G401 (cell line): ENCODE data around the gene TJP1. TPM values are rescaled to one million over a fixed set of nuclear protein-coding genes. Genes with fewer than 3 reads are reported as not detected.

Experiments
- DNase-seq: peaks from one replicate; pipeline ENCODE4 v3.0.0-alpha.2; 2015; ENCODE audit warnings: low spot score
- in situ Hi-C: cut with HindIII; loops from 2 replicates; pipeline ENCODE4 v1.10.0; 2016; ENCODE audit warnings: low sequenced_read_pairs, mixed read lengths
- total RNA-seq: library from RNA; depleted of rRNA; stranded (reverse); fragments of >200 nt; shearing (Covaris generic); gene quantifications from 2 replicates; pipeline ENCODE4 v1.2.3, GENCODE V29; 2014

TJP1 gene
- total RNA-seq, 1 experiment from 2014 or later: 59.5 TPM

GRCh38 chr15:29689287-29689986 lies 132.8 kb downstream of the TJP1 start:
- in situ Hi-C loops: no loop called here
- DNase-seq: no peak

- DNase-seq: no peak
- in situ Hi-C loops: no loop called here
Measured at GRCh38 chr15:29688506-29689286, 133.6 kb downstream of the TJP1 start.

DNA sequence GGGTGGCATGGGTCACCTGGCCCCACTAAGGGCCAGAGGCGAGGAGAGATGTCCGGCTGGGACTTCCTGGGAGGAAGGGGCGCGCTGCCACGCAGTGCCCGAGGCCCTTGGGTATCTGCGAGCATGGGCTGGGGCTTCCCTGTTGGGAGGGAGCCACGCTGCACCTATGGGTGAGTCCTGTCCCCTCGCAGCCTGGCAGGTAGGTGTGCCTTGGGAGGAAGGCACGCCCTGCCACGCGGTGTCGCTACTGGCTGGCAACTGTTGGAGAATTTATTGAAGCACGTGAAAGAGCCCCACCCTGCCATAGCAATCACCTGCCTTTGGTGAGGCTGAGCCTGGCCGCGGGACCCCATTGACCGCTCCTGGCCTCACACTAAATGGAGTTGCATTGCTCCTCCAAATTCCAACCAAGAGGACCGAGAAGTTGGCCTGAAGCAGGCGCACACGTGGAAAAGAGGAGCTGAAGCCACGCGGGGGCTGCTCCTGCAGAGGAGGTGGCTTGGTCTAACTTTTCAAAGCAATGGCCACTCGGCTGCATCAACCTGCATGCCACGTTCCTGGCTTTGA lies 134.2 kb downstream of the TJP1 start:
- DNase-seq: no peak
- in situ Hi-C loops: no loop called here

- no peak for DNase-seq
- in situ Hi-C loops: no loop called here
Measured at GRCh38 chr15:29687204-29687815, 135.0 kb downstream of the TJP1 start.

DNA sequence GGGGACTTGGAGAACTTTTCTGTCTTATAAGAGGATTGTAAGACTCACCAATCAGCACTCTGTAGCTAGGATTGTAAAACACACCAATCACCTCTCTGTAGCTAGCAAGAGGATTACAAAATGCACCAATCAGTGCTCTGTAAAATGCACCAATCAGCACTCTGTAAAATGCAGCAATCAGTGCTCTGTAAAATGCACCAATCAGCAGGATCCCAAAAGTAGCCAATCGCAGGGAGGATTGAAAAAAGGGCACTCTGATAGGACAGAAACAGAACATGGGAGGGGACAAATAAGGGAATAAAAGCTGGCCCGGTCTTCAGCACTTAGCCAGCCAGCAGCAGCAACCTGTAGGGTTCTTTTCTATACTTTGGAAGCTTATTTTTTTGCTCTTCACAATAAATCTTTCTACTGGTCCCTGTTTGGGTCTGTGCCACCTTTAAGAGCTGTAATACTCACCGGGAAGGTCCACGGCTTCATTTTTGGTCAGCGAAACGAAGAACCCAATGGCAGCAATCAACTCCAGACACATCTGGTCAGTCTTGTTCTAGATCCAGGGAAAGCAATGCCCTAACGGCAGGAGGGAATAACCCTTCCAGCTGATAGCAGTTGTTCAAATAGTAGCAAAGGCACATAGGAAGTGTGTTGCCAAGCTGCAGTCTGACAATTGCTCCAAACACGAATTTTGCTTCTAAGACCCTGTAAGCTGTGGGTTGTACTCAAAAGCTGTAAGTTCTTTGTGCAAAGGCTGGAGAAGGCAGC lies 135.6 kb downstream of the TJP1 start:
- in situ Hi-C loops: no loop called here
- no peak for DNase-seq

DNA sequence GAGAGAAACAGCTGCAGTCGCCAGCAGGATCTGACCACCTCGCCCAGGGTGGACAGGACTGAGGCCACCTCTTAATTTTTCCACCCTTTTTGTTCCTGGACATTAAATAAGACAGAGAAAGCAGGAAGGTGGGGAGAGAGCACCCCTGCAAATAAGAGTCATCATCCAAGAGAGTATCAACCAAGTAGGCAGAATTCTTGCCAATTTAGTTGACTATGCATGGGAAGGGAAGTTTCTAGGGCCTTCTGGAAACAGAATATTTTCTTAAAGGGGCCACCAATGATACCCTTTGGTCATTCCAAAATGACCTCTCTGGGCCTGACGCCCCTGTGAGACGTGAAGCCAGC lies 136.2 kb downstream of the TJP1 start:
- in situ Hi-C loops: no loop called here
- no peak for DNase-seq

- DNase-seq: no peak
- in situ Hi-C loops: no loop called here
Measured at GRCh38 chr15:29685156-29686078, 136.9 kb downstream of the TJP1 start.

- in situ Hi-C loops: no loop called here
- DNase-seq: no peak
Measured at GRCh38 chr15:29682781-29683180, 139.5 kb downstream of the TJP1 start.

DNA sequence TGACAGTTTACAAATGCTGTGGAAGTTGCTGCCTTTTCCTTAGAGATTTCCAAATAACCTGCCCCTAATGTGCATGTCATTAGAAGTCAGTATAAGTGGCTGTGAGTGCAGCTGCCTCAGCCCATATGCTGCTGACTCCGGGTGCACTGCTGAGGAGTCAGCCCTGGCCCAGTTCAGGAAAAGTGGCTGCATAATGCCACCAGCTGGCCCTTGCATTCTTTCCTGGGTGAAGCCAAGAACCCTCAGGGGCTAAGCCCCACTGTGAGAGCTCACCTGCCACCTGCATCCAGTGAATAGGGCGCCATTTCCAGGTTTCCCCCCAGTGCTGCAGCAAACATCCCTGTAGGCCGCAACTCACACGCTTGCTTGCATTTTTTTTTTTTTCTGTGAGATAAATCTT lies 139.9 kb downstream of the TJP1 start:
- in situ Hi-C loops: no loop called here
- no peak for DNase-seq

- DNase-seq: no peak
- in situ Hi-C loops: no loop called here
Measured at GRCh38 chr15:29681946-29682345, 140.3 kb downstream of the TJP1 start.

- in situ Hi-C loops: no loop called here
- no peak for DNase-seq
Measured at GRCh38 chr15:29681166-29681845, 141.0 kb downstream of the TJP1 start.

- in situ Hi-C loops: no loop called here
- DNase-seq: no peak
Measured at GRCh38 chr15:29680465-29681165, 141.7 kb downstream of the TJP1 start.

DNA sequence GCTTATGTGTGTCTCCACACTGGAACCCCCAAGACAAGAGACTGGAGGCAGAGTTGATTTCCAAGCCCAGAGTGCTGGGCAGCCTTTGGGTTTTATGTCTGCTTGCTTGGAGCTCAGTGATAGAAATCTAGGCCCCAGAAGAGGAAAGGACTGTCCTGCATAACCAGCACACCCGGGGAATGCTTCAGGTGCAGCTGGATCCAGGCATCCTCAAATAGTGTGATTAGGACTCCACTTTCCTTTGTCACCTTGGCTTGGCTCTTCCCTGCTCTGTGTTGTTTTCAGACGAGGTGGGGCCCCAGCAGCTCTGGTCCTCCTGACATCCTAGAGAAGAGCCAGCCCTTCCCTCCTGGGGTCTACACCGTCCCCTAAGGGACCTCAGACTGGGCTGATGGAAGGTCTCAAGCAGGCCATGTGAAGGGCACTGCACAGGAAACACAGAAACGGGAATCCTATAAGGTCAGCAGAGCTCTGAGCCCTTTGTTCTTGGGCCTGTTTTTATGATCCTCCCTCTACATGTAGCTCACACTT lies 143.7 kb downstream of the TJP1 start:
- in situ Hi-C loops: no loop called here
- no peak for DNase-seq

DNA sequence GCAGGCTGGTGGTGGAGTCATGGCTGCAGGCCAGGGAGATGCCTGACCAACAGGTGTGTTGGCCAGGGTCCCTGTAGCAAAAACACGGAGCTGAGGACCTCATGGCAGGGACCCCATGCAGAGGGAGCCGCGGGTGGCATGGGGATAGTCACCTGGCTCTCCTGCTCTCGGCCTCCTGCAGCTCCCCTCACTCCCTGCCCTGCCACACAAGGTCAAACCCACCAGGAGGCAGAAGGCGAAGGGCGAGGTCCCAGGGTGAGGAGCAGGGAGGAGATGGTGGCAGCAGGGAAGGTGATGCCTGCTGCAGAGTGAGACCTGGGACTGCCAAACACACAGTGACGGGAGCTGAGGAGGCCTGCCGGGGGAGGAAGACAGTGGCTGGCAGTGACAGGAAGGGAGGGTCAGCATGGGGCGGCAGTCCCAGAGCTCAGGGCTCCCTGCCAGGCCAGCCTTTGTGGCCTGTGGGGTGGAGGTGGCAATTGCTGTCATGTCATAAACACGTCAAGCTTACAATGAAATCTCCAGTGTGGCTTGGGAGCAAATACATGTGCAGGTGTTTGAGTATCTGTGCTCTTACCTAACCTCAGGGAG lies 144.3 kb downstream of the TJP1 start:
- in situ Hi-C loops: no loop called here

DNA sequence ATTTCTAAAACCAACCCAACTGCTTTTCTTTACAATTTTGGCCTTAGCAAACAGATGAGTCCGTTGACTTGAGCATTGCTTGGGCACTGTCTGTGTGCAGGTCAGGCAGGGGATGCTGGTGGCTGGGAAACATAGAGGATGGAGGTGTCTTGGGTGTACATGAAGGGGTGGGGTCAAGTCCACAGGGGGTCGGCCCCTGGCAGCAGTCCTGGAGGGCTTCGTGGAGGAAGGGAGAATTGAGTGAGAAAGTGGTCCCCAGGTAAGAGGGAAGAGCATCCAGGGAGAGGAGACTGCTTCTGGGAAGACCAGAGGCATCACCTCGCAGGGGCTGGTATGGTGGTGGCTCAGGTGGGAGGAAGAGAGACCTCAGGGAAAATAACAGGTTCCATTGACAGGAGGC lies 144.8 kb downstream of the TJP1 start:
- no peak for DNase-seq
- in situ Hi-C loops: no loop called here

More for the DNA sequence above, 144.3 kb downstream of the TJP1 start:
- DNase-seq: no peak

- DNase-seq: no peak
- in situ Hi-C loops: no loop called here
Measured at GRCh38 chr15:29676961-29677402, 145.3 kb downstream of the TJP1 start.
